ENCODE results near the gene CABP7. TPM values are rescaled to one million over a fixed set of nuclear protein-coding genes. Genes with fewer than 3 reads are reported as not detected.
"Not testable (repeated sequence)": the region's sequence is repeated elsewhere in the genome, so short reads cannot be mapped to it uniquely, and the experiment has no call there.

The CABP7 gene
- total RNA-seq, 2 donors from 2014 or later, result not detected

GRCh38 chr22:29750559-29751538 lies 31.0 kb downstream of the CABP7 start:
- Histone ChIP-seq H3K9me3 (no peaks in the 10 kb centered on the region), H3K27me3 (no peaks in the 10 kb centered on the region), H3K27ac (no peak overlapping the region), H3K4me3 (no peak overlapping the region), H3K36me3 (peaks cover 19% of the 10 kb centered on the region), H3K4me1 (no peaks in the 10 kb centered on the region)
- TF ChIP-seq CTCF (IDR thresholded peaks at IDR 0.05), result no peak
- DNase-seq (ENCODE audit: low spot score), result no peak

GRCh38 chr22:29751669-29752068 lies 31.9 kb downstream of the CABP7 start:
- peaks cover 19% of the 10 kb centered on the region for H3K36me3 ChIP-seq
- H3K4me3 ChIP-seq, result no peak overlapping the region
- H3K4me1 ChIP-seq, result no peaks in the 10 kb centered on the region
- H3K9me3 ChIP-seq, result no peaks in the 10 kb centered on the region
- TF ChIP-seq CTCF (IDR thresholded peaks at IDR 0.05), result no peak
- H3K27ac ChIP-seq, result no peak overlapping the region
- H3K27me3 ChIP-seq, result no peaks in the 10 kb centered on the region
- no peak for DNase-seq (ENCODE audit: low spot score)

- no peaks in the 10 kb centered on the region for H3K9me3 ChIP-seq
- TF ChIP-seq CTCF (IDR thresholded peaks at IDR 0.05), result no peak
- H3K4me3 ChIP-seq, result no peak overlapping the region
- H3K27ac ChIP-seq, result no peak overlapping the region
- H3K4me1 ChIP-seq, result no peaks in the 10 kb centered on the region
- DNase-seq (ENCODE audit: low spot score), result no peak
- H3K36me3 ChIP-seq, result peaks cover 4% of the 10 kb centered on the region
- no peaks in the 10 kb centered on the region for H3K27me3 ChIP-seq
These were observed 34.2 kb downstream of the CABP7 start for GRCh38 chr22:29753808-29754657.

- H3K4me3 ChIP-seq; H3K4me1 ChIP-seq; H3K9me3 ChIP-seq; H3K27me3 ChIP-seq; DNase-seq (ENCODE audit: low spot score); H3K27ac ChIP-seq; H3K36me3 ChIP-seq: not testable (repeated sequence)
These were observed 35.0 kb downstream of the CABP7 start for GRCh38 chr22:29754658-29755395.

- Histone ChIP-seq H3K4me3 (no peak overlapping the region), H3K27ac (no peak overlapping the region), H3K27me3 (no peaks in the 10 kb centered on the region), H3K4me1 (no peaks in the 10 kb centered on the region), H3K9me3 (no peaks in the 10 kb centered on the region), H3K36me3 (no peaks in the 10 kb centered on the region)
- no peak for TF ChIP-seq CTCF (IDR thresholded peaks at IDR 0.05)
- DNase-seq (ENCODE audit: low spot score), result no peak
These were observed 36.1 kb downstream of the CABP7 start for GRCh38 chr22:29755889-29756288.
